Fibroblast of lung (primary cell): Measurements from ENCODE around the gene DARS1.

Experiments
- EZH2 ChIP-seq: IDR thresholded peaks from 2 replicates; pipeline ENCODE4 v1.5.1; 2012; ENCODE audit warnings: low read length, control low read depth, mild to moderate bottlenecking; ENCODE audit errors: missing control alignments
- TF ChIP-seq, protein P1 (sequence below), 2 donors: IDR thresholded peaks in 1 of 2; conservative IDR thresholded peaks in 1 of 2; 1 replicate in 1 of 2; 2 replicates in 1 of 2; pipeline ENCODE4 v1.5.1; 2011 to 2012; ENCODE audit warnings: low read length in 2 of 2, control low read depth in 1 of 2, inconsistent platforms in 1 of 2, low read depth in 1 of 2, mild to moderate bottlenecking in 1 of 2

DNA sequence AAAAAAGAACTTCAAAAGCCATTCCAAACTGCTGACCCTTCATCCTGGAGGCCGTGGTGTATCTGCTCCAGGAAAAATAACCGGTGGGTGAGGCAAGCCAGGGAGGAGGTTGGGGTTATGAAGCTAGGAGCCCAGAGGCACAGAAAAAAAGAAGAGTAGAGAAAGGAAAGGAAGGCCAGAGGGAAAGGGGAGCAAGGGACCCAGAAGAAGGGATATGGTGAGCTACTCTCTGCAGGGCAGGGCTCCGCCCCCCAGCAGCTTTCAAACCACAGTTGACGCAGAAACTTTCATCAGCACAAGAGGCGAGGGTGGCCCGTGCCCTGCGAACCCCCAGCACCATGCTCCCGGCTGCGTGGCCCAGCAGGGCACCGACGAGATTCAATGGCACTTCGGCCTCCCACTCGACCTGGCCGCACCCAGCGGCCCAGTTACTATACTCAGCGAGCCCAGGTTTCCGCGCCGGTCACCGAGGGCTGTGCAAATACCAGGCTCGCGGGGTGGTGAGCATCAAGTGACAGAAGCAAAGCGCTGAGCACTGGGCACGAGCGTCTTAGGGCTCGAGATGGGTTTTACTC lies 109.8 kb downstream of the DARS1 start:
- no peak for TF ChIP-seq EZH2
- TF ChIP-seq, protein P1, sequence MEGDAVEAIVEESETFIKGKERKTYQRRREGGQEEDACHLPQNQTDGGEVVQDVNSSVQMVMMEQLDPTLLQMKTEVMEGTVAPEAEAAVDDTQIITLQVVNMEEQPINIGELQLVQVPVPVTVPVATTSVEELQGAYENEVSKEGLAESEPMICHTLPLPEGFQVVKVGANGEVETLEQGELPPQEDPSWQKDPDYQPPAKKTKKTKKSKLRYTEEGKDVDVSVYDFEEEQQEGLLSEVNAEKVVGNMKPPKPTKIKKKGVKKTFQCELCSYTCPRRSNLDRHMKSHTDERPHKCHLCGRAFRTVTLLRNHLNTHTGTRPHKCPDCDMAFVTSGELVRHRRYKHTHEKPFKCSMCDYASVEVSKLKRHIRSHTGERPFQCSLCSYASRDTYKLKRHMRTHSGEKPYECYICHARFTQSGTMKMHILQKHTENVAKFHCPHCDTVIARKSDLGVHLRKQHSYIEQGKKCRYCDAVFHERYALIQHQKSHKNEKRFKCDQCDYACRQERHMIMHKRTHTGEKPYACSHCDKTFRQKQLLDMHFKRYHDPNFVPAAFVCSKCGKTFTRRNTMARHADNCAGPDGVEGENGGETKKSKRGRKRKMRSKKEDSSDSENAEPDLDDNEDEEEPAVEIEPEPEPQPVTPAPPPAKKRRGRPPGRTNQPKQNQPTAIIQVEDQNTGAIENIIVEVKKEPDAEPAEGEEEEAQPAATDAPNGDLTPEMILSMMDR (conservative IDR thresholded peaks at IDR 0.05 in 1 of 2, IDR thresholded peaks at IDR 0.05 in 1 of 2; ENCODE audit: low read depth in 1 of 2, low read length in 2 of 2) = no peak
